AG20443 (cell line): ENCODE data around the gene CAMSAP1.
A peak's percentile ranks its signal among the peaks of the same experiment; 100 is the strongest.
"Not testable (repeated sequence)": the region's sequence is repeated elsewhere in the genome, so short reads cannot be mapped to it uniquely, and the experiment has no call there.

Experiments
- DNase-seq: peaks from one replicate; pipeline ENCODE4 v3.0.0; 2012; ENCODE audit warnings: low spot score, mixed read lengths

Gene CAMSAP1

GRCh38 chr9:135920973-135921585 is 13.7 kb upstream of the CAMSAP1 start:
- DNase-seq, result no peak

DNA sequence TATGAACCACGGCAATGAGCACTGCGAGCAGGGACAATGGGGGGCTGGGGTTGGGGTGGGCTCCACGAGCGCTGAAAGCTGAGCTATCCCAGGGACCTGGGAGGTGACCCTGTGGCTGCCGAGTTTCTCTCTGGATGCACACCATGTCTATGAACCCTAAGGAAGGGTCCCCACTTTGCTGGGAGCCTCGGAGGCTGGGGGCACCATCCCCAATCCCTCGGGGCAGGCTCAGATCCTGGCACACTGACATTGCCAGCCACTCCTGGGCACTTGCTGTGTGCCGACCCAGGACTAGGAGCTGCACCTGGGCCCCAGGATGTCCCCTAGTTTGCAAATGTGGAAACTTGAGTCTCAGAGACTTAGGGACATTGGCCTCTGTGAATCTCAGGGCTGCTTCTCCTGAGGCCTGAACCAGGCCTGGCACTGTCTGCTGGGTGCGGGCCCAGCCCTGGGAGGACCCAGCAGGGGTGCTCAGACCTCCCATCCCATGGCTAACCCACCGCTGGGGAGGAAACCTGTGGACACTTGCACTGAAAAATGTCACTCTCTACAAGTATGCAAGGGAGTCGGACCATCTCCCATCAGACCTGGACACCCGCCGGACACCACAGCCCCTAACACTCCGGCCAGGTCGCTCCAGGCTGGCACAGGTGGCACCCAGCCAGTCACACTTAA is 13.0 kb upstream of the CAMSAP1 start:
- DNase-seq, result no peak

- DNase-seq, result no peak
Observed at GRCh38 chr9:135919318-135919890, 12.1 kb upstream of the CAMSAP1 start.

DNA sequence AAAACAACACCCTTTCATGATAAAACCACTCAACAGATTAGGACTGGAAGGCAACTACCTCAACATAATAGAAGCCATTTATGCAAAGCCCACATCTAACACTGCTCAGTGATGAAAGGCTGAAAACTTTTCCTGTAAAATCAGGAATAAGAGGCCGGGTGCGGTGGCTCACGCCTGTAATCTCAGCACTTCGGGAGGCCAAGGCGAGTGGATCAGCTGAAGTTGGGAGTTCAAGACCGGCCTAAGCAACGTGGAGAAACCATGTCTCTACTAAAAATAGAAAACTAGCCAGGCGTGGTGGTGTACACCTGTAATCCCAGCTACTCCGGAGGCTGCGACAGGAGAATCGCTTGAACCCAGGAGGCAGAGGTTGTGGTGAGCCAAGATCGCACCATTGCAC is 8.9 kb upstream of the CAMSAP1 start:
- not testable (repeated sequence) for DNase-seq

DNA sequence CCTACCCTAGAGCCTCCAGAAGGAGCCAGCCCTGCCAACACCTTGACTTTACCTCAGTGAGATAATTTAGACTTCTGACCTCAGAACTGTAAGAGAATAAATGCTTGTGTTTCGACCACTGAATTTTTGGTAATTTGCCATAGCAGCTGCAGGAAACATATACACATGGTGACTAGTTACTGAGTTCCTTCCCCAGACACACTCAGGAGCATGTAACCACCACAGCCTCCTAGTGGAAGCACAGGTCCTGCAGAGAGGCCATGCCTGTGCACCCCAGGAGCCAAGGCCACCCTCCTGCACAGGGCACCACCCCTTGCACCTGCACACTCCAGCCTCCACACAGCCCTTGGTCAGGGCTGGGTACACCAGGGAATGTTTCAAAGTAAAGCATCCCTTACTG is 7.6 kb upstream of the CAMSAP1 start:
- DNase-seq, result no peak

- not testable (repeated sequence) for DNase-seq
Observed at GRCh38 chr9:135911233-135911632, 3.9 kb upstream of the CAMSAP1 start.

GRCh38 chr9:135910757-135911156 is 3.4 kb upstream of the CAMSAP1 start:
- no peak for DNase-seq

DNA sequence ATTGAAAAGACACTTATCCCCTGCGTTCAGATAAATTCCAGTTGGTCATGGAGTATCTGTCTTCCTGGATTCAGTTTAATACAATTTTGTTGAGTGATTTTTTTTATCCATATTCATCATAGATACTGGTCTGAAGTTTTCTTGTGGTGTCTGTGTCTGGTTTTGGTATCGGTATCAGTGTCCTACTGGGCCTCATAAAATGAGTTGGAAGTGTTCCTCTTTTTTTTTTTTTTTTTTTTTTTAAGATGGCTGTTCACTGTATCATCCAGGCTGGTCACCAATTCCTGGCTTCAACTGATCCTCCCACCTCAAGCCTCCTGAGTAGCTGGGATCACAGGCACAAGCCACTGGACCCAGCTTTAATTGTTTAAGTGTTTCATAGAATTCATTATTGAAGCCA is 2.9 kb upstream of the CAMSAP1 start:
- no peak for DNase-seq

DNA sequence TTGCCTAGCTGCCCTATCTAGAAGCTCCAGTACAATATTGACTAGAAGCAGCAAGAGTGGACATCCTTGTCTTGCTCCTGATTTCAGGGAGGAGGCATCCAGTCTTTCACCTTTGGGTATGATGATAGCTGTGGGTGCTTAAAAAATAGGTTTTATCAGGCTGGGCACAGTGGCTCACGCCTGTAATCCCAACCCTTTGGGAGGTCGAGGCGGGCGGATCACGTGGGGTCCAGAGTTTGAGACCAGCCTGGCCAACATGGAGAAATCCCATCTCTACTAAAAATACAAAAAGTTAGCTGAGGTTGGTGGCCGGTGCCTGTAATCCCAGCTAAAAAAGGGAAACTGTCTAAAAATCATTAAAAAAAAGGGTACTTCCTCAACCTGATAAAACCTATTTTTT is 2.0 kb upstream of the CAMSAP1 start:
- DNase-seq, result no peak

DNA sequence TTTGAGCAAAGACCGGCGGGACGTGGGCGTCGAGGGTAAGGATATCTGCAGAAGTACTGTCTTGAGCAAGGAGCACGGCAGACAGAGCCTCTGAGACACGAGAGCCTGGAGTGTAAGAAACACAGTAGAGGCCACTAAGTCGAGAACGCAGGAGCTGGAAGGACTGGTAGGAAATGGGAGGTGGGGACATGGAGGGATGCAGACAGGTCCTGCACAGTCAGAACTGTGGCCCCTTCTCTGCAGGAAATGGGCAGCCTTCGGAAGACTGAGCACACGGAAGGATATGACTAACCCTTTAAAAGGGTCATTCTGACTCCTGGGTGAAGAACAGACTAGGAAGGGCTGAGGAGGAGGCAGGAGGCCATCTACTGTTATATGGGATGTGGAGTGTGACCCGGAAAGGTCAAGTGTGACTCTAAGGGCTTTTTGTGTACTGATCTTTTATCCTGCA is 1.4 kb upstream of the CAMSAP1 start:
- DNase-seq, result no peak

GRCh38 chr9:135908093-135908753 is 877 bp upstream of the CAMSAP1 start:
- DNase-seq, result no peak

- DNase-seq, result peak; percentile 54
Observed at GRCh38 chr9:135907006-135907430, 328 bp downstream of the CAMSAP1 start.

GRCh38 chr9:135906291-135907005 is 898 bp downstream of the CAMSAP1 start:
- no peak for DNase-seq

- DNase-seq, result peak; percentile 42
Observed at GRCh38 chr9:135905380-135906258, 1.7 kb downstream of the CAMSAP1 start.

GRCh38 chr9:135903786-135904520 is 3.4 kb downstream of the CAMSAP1 start:
- no peak for DNase-seq

- DNase-seq, result no peak
Observed at GRCh38 chr9:135903358-135903656, 4.0 kb downstream of the CAMSAP1 start.

- DNase-seq, result no peak
Observed at GRCh38 chr9:135902655-135903357, 4.5 kb downstream of the CAMSAP1 start.

DNA sequence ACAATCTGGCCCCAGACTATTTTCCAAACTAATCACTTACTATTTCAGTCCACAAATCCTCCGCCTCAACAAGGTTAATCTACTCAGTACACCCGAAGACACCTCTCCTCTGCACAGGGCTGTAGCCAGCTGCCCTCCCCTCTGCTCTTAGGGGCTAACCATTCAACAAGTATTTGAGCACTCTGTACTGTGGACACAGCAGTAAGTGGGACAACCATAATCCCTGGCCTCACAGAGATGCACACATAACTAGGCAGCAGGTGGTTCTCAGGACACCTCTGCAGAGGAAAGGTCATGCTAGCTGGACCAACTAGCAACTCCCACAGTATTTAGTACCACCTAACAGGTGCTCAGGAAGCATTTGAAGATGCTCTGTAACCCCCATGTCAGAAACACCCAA is 5.5 kb downstream of the CAMSAP1 start:
- DNase-seq, result no peak

DNA sequence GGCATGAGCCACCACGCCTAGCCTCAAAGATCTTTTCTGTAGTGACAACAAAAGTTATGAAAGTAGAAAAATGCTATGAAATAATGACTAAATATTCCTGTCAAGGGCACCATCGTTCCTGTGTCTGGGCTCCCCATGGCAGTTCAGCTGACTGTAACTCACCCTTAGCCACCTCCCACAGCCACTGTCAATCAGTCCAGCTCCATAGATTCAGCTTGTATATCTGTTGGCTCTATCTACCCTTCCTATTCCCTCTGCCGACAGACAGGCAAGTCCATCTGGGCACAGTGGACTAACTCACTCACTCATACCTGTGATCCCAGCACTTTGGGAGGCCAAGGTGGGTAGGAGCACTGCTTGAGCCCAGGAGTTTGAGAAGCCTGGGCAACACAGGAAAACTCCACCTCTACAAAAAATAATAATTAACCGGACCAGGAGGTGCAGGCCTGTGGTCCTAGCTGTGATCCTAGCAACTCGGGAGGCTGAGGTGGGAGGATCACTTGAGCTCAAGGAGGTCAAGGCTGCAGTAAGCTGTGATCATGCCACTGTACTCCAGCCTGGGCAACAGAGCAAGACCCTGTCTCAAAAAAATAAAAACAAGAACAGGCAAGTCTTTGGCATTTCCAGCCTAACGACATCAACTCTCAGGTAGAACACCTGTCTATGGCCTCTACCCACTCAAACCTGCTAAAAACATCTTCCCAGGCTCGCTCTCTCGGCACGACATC is 6.2 kb downstream of the CAMSAP1 start:
- no peak for DNase-seq
